IMR-90 (cell line): ENCODE data around the gene HELZ. TPM values are rescaled to one million over a fixed set of nuclear protein-coding genes. Genes with fewer than 3 reads are reported as not detected.

Source experiments
- ATAC-seq: fragments of 200-7000 bp; cut with Tn5 transposase; 2 replicates; pipeline ENCODE4 v1.9.1; 2020; ENCODE audit warnings: low read depth, mild to moderate bottlenecking, moderate library complexity
- BruUV-seq: library from RNA; stranded (reverse); fragments of 400-500 nt; replicated peaks from 2 replicates; lab custom pipeline; 2021; lab: Mats Ljungman, UMichigan
- CTCF ChIA-PET: fragments of 300-600 bp; formaldehyde crosslinking; extraction: SDS; loops from one replicate; lab custom pipeline; 2021; ENCODE audit warnings: antibody characterized with exemption; lab: Yijun Ruan, JAX
- POLR2A ChIA-PET: fragments of 300-600 bp; sonication (Branson Sonifier 250); formaldehyde crosslinking; loops from one replicate; lab custom pipeline; 2022; ENCODE audit warnings: antibody characterized with exemption; ENCODE audit not compliant: unreplicated experiment; lab: Charles Lee
- DNase-seq: peaks from one replicate; pipeline ENCODE4 v3.0.0; 2013
- H2AFZ ChIP-seq: replicated peaks from 2 replicates; pipeline ENCODE3; 2013; ENCODE audit warnings: low read length, mild to moderate bottlenecking; ENCODE audit not compliant: poor library complexity
- H2AK5ac ChIP-seq: 2 replicates; pipeline ENCODE4 v1.6.1; 2013; ENCODE audit warnings: low read depth, low read length, inconsistent platforms
- H2AK9ac ChIP-seq: replicated peaks from 2 replicates; pipeline ENCODE3; 2013; ENCODE audit warnings: mild to moderate bottlenecking, low read depth, low read length, moderate library complexity; ENCODE audit not compliant: poor library complexity
- H2BK120ac ChIP-seq: 2 replicates; pipeline ENCODE4 v1.6.1; 2013; ENCODE audit warnings: low read depth, low read length, inconsistent platforms
- H2BK15ac ChIP-seq: 3 replicates; pipeline ENCODE4 v1.6.1; 2013; ENCODE audit warnings: low read depth, low read length, inconsistent platforms
- H2BK20ac ChIP-seq: 2 replicates; pipeline ENCODE4 v1.6.1; 2013; ENCODE audit warnings: low read depth, mild to moderate bottlenecking, inconsistent platforms, low read length, moderate library complexity
- H2BK5ac ChIP-seq: 2 replicates; pipeline ENCODE4 v1.6.1; 2013; ENCODE audit warnings: mild to moderate bottlenecking, low read depth, low read length, inconsistent platforms; ENCODE audit not compliant: poor library complexity, severe bottlenecking
- H3K14ac ChIP-seq: replicated peaks from 2 replicates; pipeline ENCODE4 v1.6.1; 2013; ENCODE audit warnings: low read depth, low read length, inconsistent platforms
- H3K18ac ChIP-seq: 2 replicates; pipeline ENCODE4 v1.6.1; 2013; ENCODE audit warnings: low read depth, low read length, control low read depth
- H3K23ac ChIP-seq: 2 replicates; pipeline ENCODE4 v1.6.1; 2013; ENCODE audit warnings: low read depth, low read length, inconsistent platforms
- H3K27ac ChIP-seq: 2 replicates; pipeline ENCODE4 v1.5.1; 2013; ENCODE audit warnings: mild to moderate bottlenecking, control low read depth, low read length; ENCODE audit not compliant: insufficient read depth
- H3K27me3 ChIP-seq: 2 replicates; pipeline ENCODE4 v1.6.1; 2013; ENCODE audit warnings: low read length; ENCODE audit not compliant: control insufficient read depth, insufficient read depth
- H3K36me3 ChIP-seq: 2 replicates; pipeline ENCODE4 v1.6.1; 2013; ENCODE audit warnings: low read length, mixed read lengths; ENCODE audit not compliant: control insufficient read depth, insufficient read depth
- H3K4ac ChIP-seq: 2 replicates; pipeline ENCODE4 v1.6.1; 2013; ENCODE audit warnings: low read depth, low read length, inconsistent platforms
- H3K4me1 ChIP-seq: 2 replicates; pipeline ENCODE4 v1.6.1; 2013; ENCODE audit warnings: low read length, mixed read lengths; ENCODE audit not compliant: control insufficient read depth, insufficient read depth
- H3K4me2 ChIP-seq: 2 replicates; pipeline ENCODE4 v1.6.1; 2013; ENCODE audit warnings: low read depth, mild to moderate bottlenecking, control low read depth, low read length, moderate library complexity
- H3K4me3 ChIP-seq: 2 replicates; pipeline ENCODE4 v1.5.1; 2013; ENCODE audit warnings: low read depth, mild to moderate bottlenecking, control low read depth, low read length, moderate library complexity; ENCODE audit not compliant: insufficient read depth
- H3K56ac ChIP-seq: 2 replicates; pipeline ENCODE4 v1.6.1; 2013; ENCODE audit warnings: low read length, inconsistent platforms; ENCODE audit not compliant: insufficient read depth; ENCODE audit errors: extremely low read depth
- H3K79me1 ChIP-seq, 2 experiments: 2 replicates each; pipeline ENCODE4 v1.6.1; 2013; ENCODE audit warnings: low read length in 2 of 2, inconsistent platforms in 1 of 2, low read depth in 1 of 2
- H3K9ac ChIP-seq: 2 replicates; pipeline ENCODE4 v1.6.1; 2013; ENCODE audit warnings: low read depth, low read length, control low read depth
- H3K9me1 ChIP-seq: 2 replicates; pipeline ENCODE4 v1.6.1; 2013; ENCODE audit warnings: low read length, inconsistent platforms; ENCODE audit not compliant: insufficient read depth
- H3K9me3 ChIP-seq: 2 replicates; pipeline ENCODE4 v1.6.1; 2013; ENCODE audit warnings: low read length; ENCODE audit not compliant: control insufficient read depth, insufficient read depth
- H4K20me1 ChIP-seq: 2 replicates; pipeline ENCODE4 v1.6.1; 2013; ENCODE audit warnings: low read length, inconsistent platforms; ENCODE audit not compliant: insufficient read depth
- H4K5ac ChIP-seq: 2 replicates; pipeline ENCODE4 v1.6.1; 2013; ENCODE audit warnings: mild to moderate bottlenecking, low read depth, low read length, control low read depth
- H4K8ac ChIP-seq, 2 experiments: 2 replicates each; pipeline ENCODE4 v1.6.1; 2013; ENCODE audit warnings: low read depth in 2 of 2, low read length in 2 of 2, control low read depth in 1 of 2, inconsistent platforms in 1 of 2
- H4K91ac ChIP-seq: 2 replicates; pipeline ENCODE4 v1.6.1; 2013; ENCODE audit warnings: low read depth, low read length, inconsistent platforms; ENCODE audit not compliant: insufficient read depth
- BHLHE40 ChIP-seq: fragments of 150-350 bp; IDR thresholded peaks from 2 replicates; pipeline ENCODE4 v1.6.1; 2016; ENCODE audit warnings: mild to moderate bottlenecking, low read depth, low read length
- CEBPB ChIP-seq: IDR thresholded peaks from 2 replicates; pipeline ENCODE4 v1.6.1; 2012; ENCODE audit warnings: low read depth, low read length, improper control_type of control experiment
- CHD1 ChIP-seq: IDR thresholded peaks from 2 replicates; pipeline ENCODE4 v1.6.1; 2012; ENCODE audit warnings: low read depth, low read length, improper control_type of control experiment
- FOS ChIP-seq: fragments of 150-350 bp; IDR thresholded peaks from 2 replicates; pipeline ENCODE4 v1.6.1; 2016; ENCODE audit warnings: low read depth, low read length
- MAFK ChIP-seq: IDR thresholded peaks from 2 replicates; pipeline ENCODE4 v1.6.1; 2012; ENCODE audit warnings: low read depth, low read length, improper control_type of control experiment
- MAZ ChIP-seq: IDR thresholded peaks from 2 replicates; pipeline ENCODE4 v1.6.1; 2012; ENCODE audit warnings: low read depth, mild to moderate bottlenecking, low read length, improper control_type of control experiment, moderate library complexity, borderline replicate concordance
- MXI1 ChIP-seq: IDR thresholded peaks from 2 replicates; pipeline ENCODE4 v1.6.1; 2012; ENCODE audit warnings: low read depth, mild to moderate bottlenecking, low read length, moderate library complexity, borderline replicate concordance
- NFE2L2 ChIP-seq: fragments of 150-350 bp; IDR thresholded peaks from 2 replicates; pipeline ENCODE4 v1.6.1; 2016; ENCODE audit warnings: low read depth, mild to moderate bottlenecking, low read length
- RAD21 ChIP-seq: IDR thresholded peaks from 2 replicates; pipeline ENCODE4 v1.6.1; 2012; ENCODE audit warnings: low read length, improper control_type of control experiment
- RCOR1 ChIP-seq: IDR thresholded peaks from 2 replicates; pipeline ENCODE4 v1.6.1; 2012; ENCODE audit warnings: mild to moderate bottlenecking, low read length, improper control_type of control experiment; ENCODE audit not compliant: insufficient replicate concordance
- RFX5 ChIP-seq: IDR thresholded peaks from 2 replicates; pipeline ENCODE4 v1.8.0; 2012; ENCODE audit warnings: low read depth, mild to moderate bottlenecking, low read length, moderate library complexity
- SMC3 ChIP-seq: fragments of 150-350 bp; IDR thresholded peaks from 2 replicates; pipeline ENCODE4 v1.6.1; 2016; ENCODE audit warnings: low read depth, mild to moderate bottlenecking, antibody characterized with exemption, low read length, moderate library complexity
- WGBS, 2 experiments: methylation state at CpG; one replicate each; pipeline versions ENCODE4 v1.1.5 to v1.1.7; 2013; ENCODE audit warnings: missing lambda C conversion rate in 2 of 2; ENCODE audit not compliant: insufficient read length in 1 of 2; ENCODE audit errors: extremely low coverage in 2 of 2; 5-methylcytosine and 5-hydroxymethylcytosine counted together
- dilution Hi-C: fragments of 300-500 bp; cut with HindIII; formaldehyde crosslinking; loops from one replicate; pipeline ENCODE4 v1.14.3; 2018; ENCODE audit warnings: low sequenced_read_pairs; ENCODE audit not compliant: unreplicated experiment
- in situ Hi-C: fragments of 300-500 bp; cut with MboI; formaldehyde crosslinking; loops from 3 replicates; pipeline ENCODE4 v1.14.3; 2019; ENCODE audit warnings: low sequenced_read_pairs, inconsistent platforms, mixed read lengths
- intact Hi-C: fragments of 100-400 bp; cut with micrococcal nuclease; formaldehyde crosslinking; loops from 2 replicates; pipeline ENCODE4 v1.10.0; 2022
- polyA plus RNA-seq, 3 experiments: library from polyadenylated mRNA; depleted of rRNA; stranded (reverse); fragments of >200 nt; gene quantifications; 2 replicates each; pipeline ENCODE4 v1.2.3, GENCODE V29; 2012; ENCODE audit warnings: low replicate concordance in 1 of 3
- total RNA-seq: library from RNA; depleted of rRNA; stranded (reverse); fragments of >200 nt; gene quantifications from 2 replicates; pipeline ENCODE4 v1.2.3, GENCODE V29; 2012
- TF ChIP-seq, protein P1 (sequence below): fragments of 150-350 bp; IDR thresholded peaks from 2 replicates; pipeline ENCODE4 v1.6.1; 2016; ENCODE audit warnings: low read depth, mild to moderate bottlenecking, low read length, moderate library complexity, borderline replicate concordance
- TF ChIP-seq, protein P2 (sequence below): conservative IDR thresholded peaks from 2 replicates; pipeline ENCODE4 v1.5.1; 2012; ENCODE audit warnings: mild to moderate bottlenecking, low read depth, low read length, improper control_type of control experiment
- TF ChIP-seq, protein P3 (sequence below): fragments of 150-350 bp; IDR thresholded peaks from 2 replicates; pipeline ENCODE4 v1.6.1; 2017; ENCODE audit warnings: mild to moderate bottlenecking, antibody characterized with exemption, low read length, low read depth

Gene HELZ
- total and polyA plus RNA-seq, 2 of the 4 experiments (the other 2 are of a cell fraction), result 8.0 to 60.6 TPM

DNA sequence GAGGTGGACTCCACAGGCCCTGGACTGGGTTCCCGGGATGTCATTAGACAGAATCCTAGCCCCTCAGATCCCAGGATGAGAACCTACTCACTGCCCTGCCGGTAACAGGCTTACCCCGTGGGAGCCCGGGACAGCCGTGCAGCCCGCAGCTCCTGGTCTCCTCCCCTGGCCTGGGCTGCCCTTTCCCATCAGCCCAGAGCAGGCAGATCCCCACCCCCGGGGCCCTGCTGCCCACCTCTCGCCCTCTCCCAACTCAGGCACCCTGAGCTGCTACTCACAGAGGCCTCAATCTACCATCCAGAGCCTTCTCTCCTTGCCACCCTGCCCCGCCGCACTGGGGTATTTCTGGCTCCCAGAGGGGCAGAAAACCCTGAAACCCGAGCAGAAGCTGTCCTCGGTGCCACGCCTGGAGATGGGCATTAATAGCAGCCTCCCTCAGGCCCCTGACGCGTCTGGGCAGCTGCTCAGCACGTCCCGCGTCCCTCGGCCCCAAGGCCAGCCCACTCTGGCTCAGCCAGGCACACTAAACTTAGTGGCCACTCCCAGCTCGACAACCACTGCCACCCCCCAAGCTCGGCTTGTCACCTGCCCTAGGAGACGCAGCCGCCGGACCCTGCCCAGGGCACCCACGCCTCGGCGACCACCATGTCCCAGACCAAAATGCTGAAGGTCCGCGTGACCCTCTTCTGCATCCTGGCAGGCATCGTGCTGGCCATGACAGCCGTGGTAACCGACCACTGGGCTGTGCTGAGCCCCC, 200.8 kb downstream of the HELZ start, which contains the start of gene CACNG1:
Gene CACNG1, plus strand, starts transcription at position 539 of the 757 bp plus-strand sequence. Its CDS starts 107 bp downstream, at position 646.
- Histone ChIP-seq H3K14ac (no peak within 1 kb of the TSS), H3K4me2 (no peak within 1 kb of the TSS), H2BK20ac (no peak within 1 kb of the TSS), H3K79me1 (no peaks in the 10 kb centered on the region), H2AK5ac (no peak within 1 kb of the TSS), H4K5ac (no peak within 1 kb of the TSS), H4K8ac (no peak within 1 kb of the TSS), H3K9ac (no peak within 1 kb of the TSS), H3K27me3 (peaks cover 48% of the 10 kb centered on the region), H3K9me1 (no peaks in the 10 kb centered on the region), H3K18ac (no peak within 1 kb of the TSS), H4K91ac (no peak within 1 kb of the TSS), H2AK9ac (no peak within 1 kb of the TSS), H3K4me1 (no peaks in the 10 kb centered on the region), H4K20me1 (no peaks in the 10 kb centered on the region), H3K4me3 (no peak within 1 kb of the TSS), H3K4ac (no peak within 1 kb of the TSS), H2BK120ac (no peak within 1 kb of the TSS), H2AFZ (peak within 1 kb of the TSS; percentile 41), H2BK5ac (no peak within 1 kb of the TSS), H3K27ac (no peak within 1 kb of the TSS), H3K56ac (no peak within 1 kb of the TSS), H2BK15ac (no peak within 1 kb of the TSS), H3K23ac (no peak within 1 kb of the TSS), H3K9me3 (peaks cover 12% of the 10 kb centered on the region), H3K36me3 (no peaks in the 10 kb centered on the region)
- intact Hi-C loops, result no loop called here
- POLR2A ChIA-PET, result no interaction called here
- no peak for ATAC-seq
- no peak for DNase-seq
- CTCF ChIA-PET, result no interaction called here
- TF ChIP-seq, protein P1, sequence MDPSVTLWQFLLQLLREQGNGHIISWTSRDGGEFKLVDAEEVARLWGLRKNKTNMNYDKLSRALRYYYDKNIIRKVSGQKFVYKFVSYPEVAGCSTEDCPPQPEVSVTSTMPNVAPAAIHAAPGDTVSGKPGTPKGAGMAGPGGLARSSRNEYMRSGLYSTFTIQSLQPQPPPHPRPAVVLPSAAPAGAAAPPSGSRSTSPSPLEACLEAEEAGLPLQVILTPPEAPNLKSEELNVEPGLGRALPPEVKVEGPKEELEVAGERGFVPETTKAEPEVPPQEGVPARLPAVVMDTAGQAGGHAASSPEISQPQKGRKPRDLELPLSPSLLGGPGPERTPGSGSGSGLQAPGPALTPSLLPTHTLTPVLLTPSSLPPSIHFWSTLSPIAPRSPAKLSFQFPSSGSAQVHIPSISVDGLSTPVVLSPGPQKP, result no peak
- TF ChIP-seq, protein P2, sequence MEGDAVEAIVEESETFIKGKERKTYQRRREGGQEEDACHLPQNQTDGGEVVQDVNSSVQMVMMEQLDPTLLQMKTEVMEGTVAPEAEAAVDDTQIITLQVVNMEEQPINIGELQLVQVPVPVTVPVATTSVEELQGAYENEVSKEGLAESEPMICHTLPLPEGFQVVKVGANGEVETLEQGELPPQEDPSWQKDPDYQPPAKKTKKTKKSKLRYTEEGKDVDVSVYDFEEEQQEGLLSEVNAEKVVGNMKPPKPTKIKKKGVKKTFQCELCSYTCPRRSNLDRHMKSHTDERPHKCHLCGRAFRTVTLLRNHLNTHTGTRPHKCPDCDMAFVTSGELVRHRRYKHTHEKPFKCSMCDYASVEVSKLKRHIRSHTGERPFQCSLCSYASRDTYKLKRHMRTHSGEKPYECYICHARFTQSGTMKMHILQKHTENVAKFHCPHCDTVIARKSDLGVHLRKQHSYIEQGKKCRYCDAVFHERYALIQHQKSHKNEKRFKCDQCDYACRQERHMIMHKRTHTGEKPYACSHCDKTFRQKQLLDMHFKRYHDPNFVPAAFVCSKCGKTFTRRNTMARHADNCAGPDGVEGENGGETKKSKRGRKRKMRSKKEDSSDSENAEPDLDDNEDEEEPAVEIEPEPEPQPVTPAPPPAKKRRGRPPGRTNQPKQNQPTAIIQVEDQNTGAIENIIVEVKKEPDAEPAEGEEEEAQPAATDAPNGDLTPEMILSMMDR, result no peak
- no peak for TF ChIP-seq CHD1
- no peak for TF ChIP-seq RCOR1
- TF ChIP-seq, protein P3, sequence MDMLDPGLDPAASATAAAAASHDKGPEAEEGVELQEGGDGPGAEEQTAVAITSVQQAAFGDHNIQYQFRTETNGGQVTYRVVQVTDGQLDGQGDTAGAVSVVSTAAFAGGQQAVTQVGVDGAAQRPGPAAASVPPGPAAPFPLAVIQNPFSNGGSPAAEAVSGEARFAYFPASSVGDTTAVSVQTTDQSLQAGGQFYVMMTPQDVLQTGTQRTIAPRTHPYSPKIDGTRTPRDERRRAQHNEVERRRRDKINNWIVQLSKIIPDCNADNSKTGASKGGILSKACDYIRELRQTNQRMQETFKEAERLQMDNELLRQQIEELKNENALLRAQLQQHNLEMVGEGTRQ, result no peak
- TF ChIP-seq RAD21, result no peak
- no peak for TF ChIP-seq SMC3
- no peak for TF ChIP-seq RFX5
- no peak for TF ChIP-seq MAFK
- TF ChIP-seq NFE2L2, result no peak
- no peak for TF ChIP-seq MAZ
- no peak for TF ChIP-seq BHLHE40
- no peak for TF ChIP-seq CEBPB
- TF ChIP-seq FOS, result no peak
- TF ChIP-seq MXI1, result no peak
- BruUV-seq, result no TSS peak
- in situ Hi-C loops, result no loop called here
- 78% methylated on average over 21 of the region's 32 CpGs; no CpG with 5 or more reads in 1 of the 2 experiments for WGBS, 2 experiments
- dilution Hi-C loops, result no loop called here
